ENCODE results near the gene FYB2.

Gene FYB2

GRCh38 chr1:56825436-56825835, 6.2 kb upstream of the FYB2 start:
- no peak for TF ChIP-seq CTCF (IDR thresholded peaks at IDR 0.05)
- Histone ChIP-seq H3K9me3 (no peaks in the 10 kb centered on the region), H3K4me3 (no peak overlapping the region), H3K27ac (no peak overlapping the region), H3K36me3 (no peaks in the 10 kb centered on the region), H3K27me3 (peaks cover 0 to 18% of the 10 kb centered on the region in 2 donors), H3K4me1 (peaks cover 0 to 6% (median 1%) of the 10 kb centered on the region in 4 donors)
- no peak for DNase-seq
- intact Hi-C loops (cut with DNase I; ENCODE audit: low total_unique reads) = no loop called here

GRCh38 chr1:56824938-56825337, 5.7 kb upstream of the FYB2 start:
- no peak for TF ChIP-seq CTCF (IDR thresholded peaks at IDR 0.05)
- intact Hi-C loops (cut with DNase I; ENCODE audit: low total_unique reads) = no loop called here

GRCh38 chr1:56824271-56824670, 5.1 kb upstream of the FYB2 start:
- intact Hi-C loops (cut with DNase I; ENCODE audit: low total_unique reads) = no loop called here
- Histone ChIP-seq H3K4me1 (peaks cover 0 to 6% (median 1%) of the 10 kb centered on the region in 4 donors), H3K27me3 (peaks cover 0 to 22% of the 10 kb centered on the region in 2 donors)

More at GRCh38 chr1:56824938-56825337, 5.7 kb upstream of the FYB2 start:
- no peak overlapping the region for H3K27ac ChIP-seq
- no peaks in the 10 kb centered on the region for H3K36me3 ChIP-seq
- peaks cover 0 to 6% (median 1%) of the 10 kb centered on the region in 4 donors for H3K4me1 ChIP-seq
- no peaks in the 10 kb centered on the region for H3K9me3 ChIP-seq
- DNase-seq = no peak
- no peak overlapping the region for H3K4me3 ChIP-seq
- H3K27me3 ChIP-seq = peaks cover 0 to 17% of the 10 kb centered on the region in 2 donors

GRCh38 chr1:56821462-56821797, 2.2 kb upstream of the FYB2 start:
- Histone ChIP-seq H3K27ac (no peak overlapping the region), H3K9me3 (no peaks in the 10 kb centered on the region), H3K27me3 (peaks cover 0 to 19% of the 10 kb centered on the region in 2 donors), H3K4me1 (peaks cover 0 to 6% (median 1%) of the 10 kb centered on the region in 4 donors), H3K4me3 (no peak overlapping the region), H3K36me3 (no peaks in the 10 kb centered on the region)
- no peak for TF ChIP-seq CTCF (IDR thresholded peaks at IDR 0.05)
- intact Hi-C loops (cut with DNase I; ENCODE audit: low total_unique reads) = no loop called here
- DNase-seq = no peak

More at GRCh38 chr1:56824271-56824670, 5.1 kb upstream of the FYB2 start:
- no peak overlapping the region for H3K27ac ChIP-seq
- DNase-seq = no peak
- H3K36me3 ChIP-seq = no peaks in the 10 kb centered on the region
- TF ChIP-seq CTCF (IDR thresholded peaks at IDR 0.05) = no peak
- H3K9me3 ChIP-seq = no peaks in the 10 kb centered on the region
- no peak overlapping the region for H3K4me3 ChIP-seq

DNA sequence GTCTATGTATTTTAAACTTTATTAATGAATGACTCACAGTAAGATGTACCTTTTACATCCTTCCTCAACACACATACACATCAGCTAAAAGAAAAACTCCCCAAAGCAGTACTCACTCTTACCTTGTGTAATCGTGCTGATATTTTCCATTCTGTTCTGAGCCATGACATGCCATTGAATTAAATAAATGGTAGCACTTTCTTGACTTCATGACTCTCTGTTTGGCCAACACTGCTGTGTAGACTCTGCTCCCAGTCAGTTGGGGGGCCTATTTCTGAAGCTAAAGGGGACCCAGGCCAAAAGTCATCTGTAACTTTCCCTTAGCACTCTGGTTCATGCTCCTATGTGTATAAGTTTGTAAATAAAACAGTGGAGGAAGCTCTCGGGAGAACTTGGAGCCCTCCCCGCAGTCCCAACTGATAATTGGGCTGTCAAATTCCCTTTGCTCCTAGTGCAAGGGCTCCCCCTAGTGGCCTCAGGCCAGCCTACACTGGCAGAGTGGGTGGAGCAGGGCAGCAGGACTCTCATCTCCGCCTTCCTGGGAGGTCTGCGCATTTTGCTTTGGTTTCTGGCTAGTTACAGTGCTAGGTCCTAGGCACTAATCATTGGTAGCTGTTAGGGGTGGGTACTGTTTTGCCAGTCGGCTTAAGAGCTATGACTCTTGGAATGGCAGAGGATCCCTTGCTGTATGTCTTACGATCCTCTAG, 1.7 kb upstream of the FYB2 start:
- Histone ChIP-seq H3K27me3 (peaks cover 0 to 19% of the 10 kb centered on the region in 2 donors), H3K9me3 (no peaks in the 10 kb centered on the region), H3K4me1 (peaks cover 0 to 6% (median 1%) of the 10 kb centered on the region in 4 donors), H3K36me3 (no peaks in the 10 kb centered on the region), H3K27ac (no peak overlapping the region), H3K4me3 (no peak overlapping the region)
- intact Hi-C loops (cut with DNase I; ENCODE audit: low total_unique reads) = no loop called here
- peak; percentile 63 to 80 for TF ChIP-seq CTCF (IDR thresholded peaks at IDR 0.05)
- DNase-seq = peak; percentile 73 to 79

Measured in tibial artery (tissue), 4 donors.